ENCODE results near the gene THOC5.

Gene THOC5

GRCh38 chr22:29569011-29569678 lies 15.6 kb upstream of the THOC5 start:
- TF ChIP-seq GATA3 (IDR thresholded peaks at IDR 0.05; ENCODE audit: low read depth, low read length): no peak
- TF ChIP-seq GATA2 (IDR thresholded peaks at IDR 0.05; ENCODE audit: low read depth, low read length): no peak

GRCh38 chr22:29567338-29567737 lies 13.8 kb upstream of the THOC5 start:
- TF ChIP-seq GATA2 (IDR thresholded peaks at IDR 0.05; ENCODE audit: low read depth, low read length): no peak
- no peak for TF ChIP-seq GATA3 (IDR thresholded peaks at IDR 0.05; ENCODE audit: low read depth, low read length)

GRCh38 chr22:29563652-29564460 lies 10.3 kb upstream of the THOC5 start:
- TF ChIP-seq GATA3 (IDR thresholded peaks at IDR 0.05; ENCODE audit: low read depth, low read length) (no peak), GATA2 (IDR thresholded peaks at IDR 0.05; ENCODE audit: low read depth, low read length) (no peak)

GRCh38 chr22:29559853-29560252 lies 6.3 kb upstream of the THOC5 start:
- TF ChIP-seq GATA3 (IDR thresholded peaks at IDR 0.05; ENCODE audit: low read depth, low read length) (no peak), GATA2 (IDR thresholded peaks at IDR 0.05; ENCODE audit: low read depth, low read length) (no peak)

GRCh38 chr22:29559030-29559429 lies 5.5 kb upstream of the THOC5 start:
- TF ChIP-seq GATA3 (IDR thresholded peaks at IDR 0.05; ENCODE audit: low read depth, low read length) (no peak), GATA2 (IDR thresholded peaks at IDR 0.05; ENCODE audit: low read depth, low read length) (no peak)

- TF ChIP-seq GATA3 (IDR thresholded peaks at IDR 0.05; ENCODE audit: low read depth, low read length) (no peak), GATA2 (IDR thresholded peaks at IDR 0.05; ENCODE audit: low read depth, low read length) (no peak)
Observed at GRCh38 chr22:29555065-29555644, 1.6 kb upstream of the THOC5 start.

- TF ChIP-seq GATA2 (IDR thresholded peaks at IDR 0.05; ENCODE audit: low read depth, low read length) (no peak), GATA3 (IDR thresholded peaks at IDR 0.05; ENCODE audit: low read depth, low read length) (no peak)
Observed at GRCh38 chr22:29550005-29550404, 3.6 kb downstream of the THOC5 start.

GRCh38 chr22:29541845-29542244 lies 11.7 kb downstream of the THOC5 start:
- TF ChIP-seq GATA3 (IDR thresholded peaks at IDR 0.05; ENCODE audit: low read depth, low read length): no peak
- TF ChIP-seq GATA2 (IDR thresholded peaks at IDR 0.05; ENCODE audit: low read depth, low read length): no peak

- TF ChIP-seq GATA3 (IDR thresholded peaks at IDR 0.05; ENCODE audit: low read depth, low read length) (no peak), GATA2 (IDR thresholded peaks at IDR 0.05; ENCODE audit: low read depth, low read length) (no peak)
Observed at GRCh38 chr22:29539105-29539504, 14.5 kb downstream of the THOC5 start.

GRCh38 chr22:29536411-29536810 lies 17.1 kb downstream of the THOC5 start:
- no peak for TF ChIP-seq GATA3 (IDR thresholded peaks at IDR 0.05; ENCODE audit: low read depth, low read length)
- TF ChIP-seq GATA2 (IDR thresholded peaks at IDR 0.05; ENCODE audit: low read depth, low read length): no peak

- TF ChIP-seq GATA2 (IDR thresholded peaks at IDR 0.05; ENCODE audit: low read depth, low read length): no peak
- no peak for TF ChIP-seq GATA3 (IDR thresholded peaks at IDR 0.05; ENCODE audit: low read depth, low read length)
Observed at GRCh38 chr22:29531419-29531818, 22.1 kb downstream of the THOC5 start.

- TF ChIP-seq GATA2 (IDR thresholded peaks at IDR 0.05; ENCODE audit: low read depth, low read length) (no peak), GATA3 (IDR thresholded peaks at IDR 0.05; ENCODE audit: low read depth, low read length) (no peak)
Observed at GRCh38 chr22:29530716-29531115, 22.8 kb downstream of the THOC5 start.

GRCh38 chr22:29528144-29528543 lies 25.4 kb downstream of the THOC5 start:
- TF ChIP-seq GATA3 (IDR thresholded peaks at IDR 0.05; ENCODE audit: low read depth, low read length): no peak
- TF ChIP-seq GATA2 (IDR thresholded peaks at IDR 0.05; ENCODE audit: low read depth, low read length): no peak

- TF ChIP-seq GATA3 (IDR thresholded peaks at IDR 0.05; ENCODE audit: low read depth, low read length) (no peak), GATA2 (IDR thresholded peaks at IDR 0.05; ENCODE audit: low read depth, low read length) (no peak)
Observed at GRCh38 chr22:29524442-29525191, 28.9 kb downstream of the THOC5 start.

Data from SH-SY5Y (cell line).